COLO829 (cell line): ENCODE data around the gene APBB2.

Experiments used
- DNase-seq: peaks from one replicate; pipeline ENCODE4 v3.0.0; 2012; ENCODE audit warnings: low spot score

Gene APBB2

GRCh38 chr4:41214136-41214824 lies at the start of gene APBB2:
TSS of gene APBB2 (minus strand) at chr4:41214542. CDS start at chr4:41033254, 181,288 bp downstream.
- DNase-seq = peak; percentile 92

DNA sequence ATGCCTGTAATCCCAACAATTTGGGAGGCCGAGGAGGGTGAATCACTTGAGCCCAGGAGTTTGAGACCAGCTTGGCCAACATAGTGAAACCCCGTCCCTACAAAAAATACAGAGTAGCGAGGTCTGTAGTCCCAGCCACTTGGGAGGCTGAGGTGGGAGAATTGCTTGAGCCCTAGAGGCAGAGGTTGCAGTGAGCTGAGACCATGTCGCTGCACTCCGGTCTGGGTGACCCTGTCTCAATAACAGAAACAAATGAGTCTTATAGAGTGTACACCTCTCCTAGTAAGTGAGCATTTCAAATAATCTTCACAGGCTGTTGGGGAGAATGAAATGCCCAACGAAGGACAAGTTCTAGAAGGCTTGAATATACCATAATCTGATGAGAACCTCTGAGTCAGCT lies 47.9 kb upstream of the APBB2 start:
- no peak for DNase-seq

DNA sequence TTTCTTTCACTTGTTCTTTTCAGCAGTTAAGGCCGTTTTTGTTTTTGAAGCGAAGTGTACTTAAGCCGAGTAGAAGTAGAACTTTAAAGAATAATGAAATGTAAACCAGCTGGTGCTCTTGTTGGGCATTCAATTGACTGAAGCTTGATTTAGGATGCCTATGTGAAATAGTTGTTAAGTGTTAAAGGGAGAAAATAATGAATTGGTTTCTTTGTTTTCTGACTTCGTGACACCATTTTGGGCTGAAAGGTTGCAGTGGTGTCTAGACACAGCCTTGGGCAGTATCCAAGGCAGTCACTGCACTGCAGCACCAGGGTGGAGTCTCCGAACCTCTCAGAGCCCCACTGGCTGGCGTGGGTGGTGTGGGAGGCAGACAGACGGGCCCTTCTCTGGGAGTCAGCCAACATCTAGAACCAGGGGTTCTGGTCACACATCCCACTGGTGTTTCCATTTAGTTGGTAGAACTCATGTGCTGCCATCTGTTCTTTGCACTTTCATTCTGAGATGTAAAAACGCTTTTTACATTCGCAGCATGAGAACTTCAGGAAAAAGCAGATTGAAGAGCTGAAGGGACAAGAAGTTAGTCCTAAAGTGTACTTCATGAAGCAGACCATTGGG lies 45.9 kb upstream of the APBB2 start:
- DNase-seq = peak; percentile 8

DNA sequence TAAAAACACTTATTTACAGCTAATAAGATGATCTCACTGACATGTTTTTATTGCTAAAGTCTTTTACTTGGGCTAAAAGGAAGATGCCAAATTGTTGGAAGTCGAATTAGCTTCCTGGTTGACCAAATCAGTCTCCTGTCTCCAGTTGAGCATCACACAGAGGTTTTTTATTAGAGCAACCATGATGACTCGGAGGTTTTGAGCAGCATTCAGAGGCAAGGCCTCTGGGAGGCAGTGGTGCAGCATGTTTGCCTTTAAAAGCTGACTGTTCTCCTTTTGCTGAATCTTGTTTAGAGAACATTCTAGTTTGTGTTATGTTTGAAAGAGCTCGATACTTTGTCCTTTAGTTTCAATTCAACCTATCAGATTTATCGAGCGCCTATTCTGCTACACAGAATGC lies 44.4 kb upstream of the APBB2 start:
- peak; percentile 38 for DNase-seq

DNA sequence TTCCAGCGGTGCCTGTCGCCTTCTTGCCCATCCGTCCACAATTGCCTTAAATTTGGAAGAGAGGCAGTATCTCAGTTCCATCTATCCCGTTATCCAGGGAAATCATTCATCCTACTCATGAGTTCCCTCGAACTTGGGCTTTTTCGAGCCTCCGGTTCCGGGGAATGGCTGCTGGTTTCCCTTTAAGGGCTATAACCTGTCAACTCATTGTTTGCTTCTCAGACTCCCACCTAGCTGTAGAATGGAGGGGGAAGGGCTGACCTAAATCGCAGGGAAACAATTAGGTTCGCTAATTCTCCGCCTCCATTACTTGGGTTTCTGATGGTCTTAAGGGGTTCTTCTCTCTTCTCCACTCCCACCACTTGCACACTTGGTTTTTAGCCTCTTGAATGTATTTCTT lies 43.6 kb upstream of the APBB2 start:
- DNase-seq = no peak

DNA sequence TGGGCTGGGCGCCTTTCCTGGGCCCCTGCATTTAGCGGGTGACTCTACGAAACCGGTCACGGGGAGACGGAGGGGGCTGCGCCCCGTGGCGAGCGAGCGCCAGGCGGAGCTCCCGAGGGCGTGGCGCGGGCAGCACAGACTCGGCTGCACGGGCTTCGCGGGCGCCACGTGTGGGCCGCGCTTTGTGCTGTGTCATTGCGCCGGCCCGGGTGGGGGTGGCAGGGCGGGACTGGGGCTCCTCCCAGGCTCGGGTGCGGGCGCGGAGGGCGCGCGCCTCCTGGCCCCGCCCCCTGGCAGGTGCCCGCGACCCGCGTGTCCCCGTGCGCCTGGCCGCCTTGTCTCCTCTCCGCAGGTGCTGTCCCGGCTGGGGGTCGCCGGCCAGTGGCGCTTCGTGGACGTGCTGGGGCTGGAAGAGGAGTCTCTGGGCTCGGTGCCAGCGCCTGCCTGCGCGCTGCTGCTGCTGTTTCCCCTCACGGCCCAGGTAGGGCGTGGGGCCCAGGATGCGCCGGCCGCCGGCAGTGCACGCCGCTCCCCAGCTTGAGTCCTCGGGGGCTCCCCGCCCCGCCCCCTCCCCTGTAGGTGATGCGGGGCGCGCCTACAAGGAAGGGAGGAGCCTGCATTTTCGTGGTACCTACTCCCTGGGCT lies 43.0 kb upstream of the APBB2 start:
- DNase-seq = no peak

GRCh38 chr4:41256740-41257256 lies 42.5 kb upstream of the APBB2 start, which contains the start of gene UCHL1:
TSS of gene UCHL1 (plus strand) at chr4:41256928. CDS start at chr4:41256977, 49 bp downstream.
- no peak for DNase-seq

DNA sequence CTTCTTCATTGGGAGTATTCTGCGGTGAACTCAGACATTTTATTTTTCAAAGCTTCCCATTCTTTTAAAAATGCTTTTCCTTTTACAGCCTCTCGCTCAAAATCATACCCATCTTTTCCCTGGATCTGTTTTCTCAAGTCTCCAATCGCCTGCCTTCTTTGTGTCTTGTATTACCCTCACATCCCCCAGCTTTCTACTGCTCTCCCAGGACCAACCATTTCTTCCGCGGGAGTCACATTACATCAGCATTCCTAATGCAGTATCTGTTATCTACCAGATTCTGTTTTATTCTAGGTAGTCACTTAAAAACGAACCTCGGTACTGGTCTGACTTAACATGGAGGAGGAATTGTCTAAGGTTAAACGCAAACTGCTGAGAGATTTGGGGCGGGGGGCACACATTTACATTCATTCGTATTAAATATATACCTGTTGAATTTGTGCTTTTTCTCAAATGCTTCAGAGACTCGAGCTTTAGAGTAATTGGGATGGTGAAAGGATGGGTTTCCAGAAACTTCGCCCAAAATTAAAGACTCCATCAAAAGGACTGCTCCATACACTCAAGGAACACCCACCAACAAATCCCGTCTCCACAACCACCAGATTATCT lies 41.9 kb upstream of the APBB2 start:
- no peak for DNase-seq

DNA sequence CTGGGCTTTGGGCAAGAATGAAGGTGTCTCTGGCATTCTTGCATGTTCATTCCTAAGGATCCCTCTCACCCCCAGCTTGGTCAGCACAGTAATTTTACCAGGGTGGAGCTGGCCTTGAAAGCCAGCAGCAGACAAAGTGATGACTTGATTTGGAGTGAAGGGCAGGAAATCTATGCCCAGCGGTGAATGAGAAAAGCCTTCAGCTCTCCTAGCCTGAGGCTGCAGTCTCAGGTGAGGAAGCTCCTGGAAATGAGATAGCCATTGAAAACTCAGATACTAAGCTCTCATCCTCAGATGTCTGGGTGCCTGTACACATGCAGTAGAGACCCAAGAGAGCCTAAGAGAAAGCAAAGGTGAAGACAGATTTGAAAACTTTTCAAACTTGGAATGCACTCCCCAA lies 31.6 kb upstream of the APBB2 start:
- no peak for DNase-seq

GRCh38 chr4:41241919-41242318 lies 27.6 kb upstream of the APBB2 start:
- no peak for DNase-seq

DNA sequence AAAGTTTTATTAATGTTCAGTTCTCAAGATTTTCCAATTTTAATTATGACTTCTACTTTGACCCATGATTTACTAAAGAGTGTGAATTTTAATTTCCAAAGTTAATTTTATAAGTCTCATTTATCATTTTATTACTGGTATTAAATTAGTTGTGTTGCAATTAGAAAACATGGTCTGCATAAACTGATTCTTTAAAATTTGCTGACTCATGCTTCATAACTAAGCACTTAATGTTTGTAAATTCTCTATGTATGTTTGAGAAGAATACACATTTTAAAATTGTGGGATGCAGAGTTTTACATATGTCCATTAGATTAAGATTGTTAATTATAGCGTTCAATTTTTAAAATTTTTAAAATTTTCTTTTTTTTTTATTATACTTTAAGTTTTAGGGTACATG lies 22.2 kb upstream of the APBB2 start:
- DNase-seq = no peak

- DNase-seq = no peak
Observed at GRCh38 chr4:41236032-41236431, 21.7 kb upstream of the APBB2 start.

GRCh38 chr4:41232856-41233255 lies 18.5 kb upstream of the APBB2 start:
- DNase-seq = no peak

- no peak for DNase-seq
Observed at GRCh38 chr4:41232406-41232805, 18.1 kb upstream of the APBB2 start.

GRCh38 chr4:41227902-41228301 lies 13.6 kb upstream of the APBB2 start:
- DNase-seq = no peak

DNA sequence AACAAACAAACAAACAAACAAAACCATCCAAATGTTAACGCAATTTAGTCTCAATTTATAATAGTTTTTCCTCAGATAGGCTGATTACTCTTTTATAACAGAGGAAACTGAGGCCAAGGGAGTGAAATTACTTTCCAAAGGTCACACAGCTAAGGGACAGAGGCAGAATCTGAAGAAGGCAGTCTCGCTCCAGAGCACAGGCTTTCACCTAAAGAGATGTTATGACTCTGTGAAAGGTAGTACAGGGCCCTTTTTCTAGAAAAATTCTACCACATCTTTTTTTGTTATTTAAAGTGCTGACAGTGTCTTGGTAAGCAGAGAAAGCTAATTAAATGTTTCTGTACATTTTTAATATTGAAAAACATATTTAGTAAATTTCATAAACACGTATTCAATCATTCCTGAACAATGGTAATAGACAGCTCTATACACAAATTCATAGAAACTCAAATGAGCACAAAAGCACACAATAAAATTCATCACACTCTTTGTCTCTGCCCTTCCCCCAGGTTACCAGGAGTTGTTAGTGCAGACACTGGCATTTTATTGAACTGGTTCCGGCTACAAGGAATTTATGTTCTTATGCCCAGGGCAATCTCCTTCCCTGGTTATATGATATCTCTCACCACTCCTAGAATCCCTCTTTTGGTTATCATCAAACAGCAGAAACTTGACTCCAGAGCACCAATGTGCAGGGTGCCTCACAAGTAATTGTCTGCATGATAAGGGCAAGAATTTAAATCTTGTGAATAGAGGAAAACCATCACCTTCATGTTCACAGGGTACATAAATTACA lies 7.7 kb upstream of the APBB2 start:
- DNase-seq = no peak

GRCh38 chr4:41219421-41219950 lies 5.1 kb upstream of the APBB2 start:
- no peak for DNase-seq

DNA sequence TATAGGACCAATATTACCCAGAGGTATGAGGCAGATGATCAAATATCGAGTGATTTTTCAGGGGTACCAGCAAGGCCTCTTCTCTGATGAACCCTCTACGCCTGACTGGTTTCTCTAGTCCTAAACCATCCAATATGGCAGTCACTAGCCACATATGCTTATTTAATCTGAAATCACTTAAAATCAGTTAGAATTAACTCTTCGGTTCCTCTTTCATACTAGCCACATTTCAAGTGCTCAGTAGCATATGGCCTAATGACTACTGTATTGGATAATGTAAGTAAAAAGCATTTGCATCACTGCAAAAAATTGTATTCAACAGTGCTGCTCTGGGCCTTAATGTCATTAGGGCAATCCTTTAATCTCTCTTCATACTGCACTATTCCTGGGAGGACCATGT lies 4.4 kb upstream of the APBB2 start:
- no peak for DNase-seq

- no peak for DNase-seq
Observed at GRCh38 chr4:41217374-41217773, 3.0 kb upstream of the APBB2 start.

DNA sequence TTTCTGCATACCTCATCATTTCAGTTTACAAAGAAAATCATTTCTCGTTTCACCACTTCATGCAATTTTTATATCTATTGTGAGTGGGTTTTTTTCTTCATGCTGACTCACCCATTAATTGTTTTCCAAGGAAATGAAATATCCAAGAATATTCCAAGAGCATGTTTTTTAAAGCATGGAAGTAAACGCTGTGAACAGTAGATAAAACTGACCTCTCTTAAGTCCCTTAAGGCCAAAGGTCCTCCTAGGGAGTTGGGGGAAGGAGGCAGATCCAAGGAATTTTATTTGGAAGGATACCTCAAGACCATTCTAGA lies 2.6 kb upstream of the APBB2 start:
- DNase-seq = no peak

DNA sequence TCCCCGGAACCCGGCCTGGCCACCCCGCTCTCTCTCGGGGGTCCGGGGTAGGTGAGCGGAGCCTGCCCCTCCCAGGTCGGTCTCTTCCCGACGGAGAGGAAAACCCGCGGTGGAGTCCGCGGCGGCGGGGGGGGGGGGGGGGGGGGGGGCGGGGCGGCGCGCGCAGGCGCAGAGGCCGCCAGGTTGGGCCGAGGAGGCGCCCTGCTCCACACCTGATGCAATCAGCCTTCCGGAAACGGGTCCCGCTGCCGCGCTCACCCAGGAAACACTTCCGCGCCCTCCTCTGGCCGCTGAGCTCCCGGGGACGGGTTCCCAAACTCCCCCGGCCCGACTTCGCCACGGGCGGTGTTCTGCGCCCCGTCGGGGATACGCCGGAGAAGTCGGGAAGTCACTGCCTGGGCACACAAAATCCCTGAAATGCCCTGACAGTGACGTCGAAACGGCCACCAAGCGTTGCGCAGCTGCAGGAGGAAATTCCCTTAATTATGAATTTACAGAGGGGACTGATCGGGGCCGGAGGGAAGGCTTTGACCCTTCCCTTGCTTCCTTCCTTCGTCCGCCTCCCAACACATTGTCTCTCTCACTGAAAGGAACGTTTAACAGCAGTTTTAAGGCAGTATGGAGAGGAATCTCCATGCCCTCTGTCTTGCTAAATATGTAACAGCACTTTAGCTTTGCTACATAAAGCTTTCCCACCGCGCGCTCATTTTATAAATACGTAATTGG lies 2.1 kb upstream of the APBB2 start:
- peak; percentile 63 for DNase-seq
